Keratinocyte (primary cell): Measurements from ENCODE around the gene MYBPH. TPM values are rescaled to one million over a fixed set of nuclear protein-coding genes. Genes with fewer than 3 reads are reported as not detected.

Experiments
- DNase-seq: peaks from one replicate; pipeline ENCODE4 v3.0.0-alpha.2; 2011; ENCODE audit warnings: low read depth, missing footprints, low spot score
- FAIRE-seq: peaks from 2 replicates; lab custom pipeline; 2011; peaks lifted over from hg19 to GRCh38; lab: Jason Lieb, UNC
- H2AFZ ChIP-seq: 2 replicates; pipeline ENCODE4 v1.6.0; 2012; ENCODE audit warnings: low read length, control low read depth, inconsistent platforms; ENCODE audit not compliant: control insufficient read depth
- H3K27ac ChIP-seq: 2 replicates; pipeline ENCODE4 v1.5.1; 2011; ENCODE audit warnings: low read length; ENCODE audit not compliant: control insufficient read depth, insufficient read depth
- H3K27me3 ChIP-seq: 3 replicates; pipeline ENCODE4 v1.6.0; 2011; ENCODE audit warnings: low read length; ENCODE audit not compliant: control insufficient read depth, insufficient read depth; ENCODE audit errors: extremely low read depth
- H3K36me3 ChIP-seq, 2 experiments: 2 replicates in 1 of 2; 3 replicates in 1 of 2; pipeline ENCODE4 v1.5.1; 2011; ENCODE audit warnings: low read length in 2 of 2, mild to moderate bottlenecking in 1 of 2; ENCODE audit not compliant: control insufficient read depth in 2 of 2, insufficient read depth in 2 of 2; ENCODE audit errors: extremely low read depth in 1 of 2
- H3K4me1 ChIP-seq: 3 replicates; pipeline ENCODE4 v1.5.1; 2011; ENCODE audit warnings: low read length; ENCODE audit not compliant: control insufficient read depth, insufficient read depth; ENCODE audit errors: extremely low read depth
- H3K4me2 ChIP-seq: 3 replicates; pipeline ENCODE4 v1.6.0; 2011; ENCODE audit warnings: low read depth, low read length; ENCODE audit not compliant: control insufficient read depth, insufficient read depth; ENCODE audit errors: extremely low read depth
- H3K4me3 ChIP-seq, 3 experiments: fragments of 200-600 bp in 1 of 3; sonication (generic) in 1 of 3; 2 replicates in 2 of 3; 3 replicates in 1 of 3; pipeline ENCODE4 v1.5.1; 2011 to 2016; ENCODE audit warnings: low read length in 3 of 3, mild to moderate bottlenecking in 3 of 3, control low read depth in 2 of 3, inconsistent platforms in 1 of 3, low read depth in 1 of 3, mixed read lengths in 1 of 3, mixed run types in 1 of 3, moderate library complexity in 1 of 3; ENCODE audit not compliant: control insufficient read depth in 2 of 3, insufficient read depth in 2 of 3; ENCODE audit errors: extremely low read depth in 1 of 3
- H3K79me2 ChIP-seq: 2 replicates; pipeline ENCODE4 v1.6.0; 2012; ENCODE audit warnings: low read length; ENCODE audit not compliant: control insufficient read depth, insufficient read depth
- H3K9ac ChIP-seq: 3 replicates; pipeline ENCODE4 v1.6.0; 2011; ENCODE audit warnings: low read length; ENCODE audit not compliant: control insufficient read depth, insufficient read depth; ENCODE audit errors: extremely low read depth
- H3K9me1 ChIP-seq: 3 replicates; pipeline ENCODE4 v1.6.0; 2011; ENCODE audit warnings: low read length; ENCODE audit not compliant: control insufficient read depth, insufficient read depth; ENCODE audit errors: extremely low read depth
- H3K9me3 ChIP-seq: 2 replicates; pipeline ENCODE4 v1.5.1; 2012; ENCODE audit warnings: low read depth, low read length; ENCODE audit not compliant: control insufficient read depth
- H4K20me1 ChIP-seq: 3 replicates; pipeline ENCODE4 v1.6.0; 2011; ENCODE audit warnings: low read length; ENCODE audit not compliant: control insufficient read depth, insufficient read depth; ENCODE audit errors: extremely low read depth
- CTCF ChIP-seq, 3 experiments: IDR thresholded peaks in 1 of 3; conservative IDR thresholded peaks in 1 of 3; optimal IDR thresholded peaks in 1 of 3; 2 replicates in 2 of 3; 3 replicates in 1 of 3; pipeline versions ENCODE3 to v1.5.1; 2011; ENCODE audit warnings: low read length in 3 of 3, mild to moderate bottlenecking in 3 of 3, moderate library complexity in 2 of 3, control low read depth in 1 of 3, inconsistent platforms in 1 of 3; ENCODE audit not compliant: insufficient read depth in 2 of 3; ENCODE audit errors: extremely low read depth in 1 of 3
- EZH2 ChIP-seq: IDR thresholded peaks from one replicate; pipeline ENCODE4 v1.6.1; 2012; ENCODE audit warnings: inconsistent platforms, mild to moderate bottlenecking, low read length, moderate library complexity
- dilution Hi-C: fragments of 300-500 bp; cut with MboI; formaldehyde crosslinking; loops from one replicate; pipeline ENCODE4 v1.7.0; 2020; ENCODE audit warnings: low sequenced_read_pairs; ENCODE audit not compliant: extremely low pct_ligation_motif_present
- polyA plus RNA-seq, 5 experiments: library from polyadenylated mRNA; depleted of rRNA in 3 of 5; stranded (reverse) in 3 of 5; stranded (forward) in 1 of 5; unstranded in 1 of 5; fragments of >200 nt; gene quantifications; 1 replicate in 1 of 5; 2 replicates in 3 of 5; 3 replicates in 1 of 5; pipeline versions ENCODE4 v1.2.1 to v1.2.3, GENCODE V29; 2011 to 2012; ENCODE audit warnings: missing spikeins in 2 of 5, low read depth in 1 of 5, low replicate concordance in 1 of 5

MYBPH gene
- polyA plus RNA-seq, 1 donor (not counting 4 experiments of a cell fraction or from before 2014, with no cell fraction given), result not detected

- H2AFZ ChIP-seq, result no peak overlapping the region
- no peak overlapping the region for H3K4me2 ChIP-seq
- no peak overlapping the region for H3K9ac ChIP-seq
- peaks cover 7% of the 10 kb centered on the region for H3K27me3 ChIP-seq
- no peak overlapping the region for H3K27ac ChIP-seq
- dilution Hi-C loops, result no loop called here
- no peaks in the 10 kb centered on the region for H3K4me1 ChIP-seq
- no peaks in the 10 kb centered on the region for H4K20me1 ChIP-seq
- DNase-seq (no peak), FAIRE-seq (no peak)
- TF ChIP-seq CTCF (optimal IDR thresholded peaks at IDR 0.05 in 1 of 3, IDR thresholded peaks at IDR 0.05 in 1 of 3, conservative IDR thresholded peaks at IDR 0.05 in 1 of 3; ENCODE audit: extremely low read depth in 1 of 3, insufficient read depth in 2 of 3, low read length in 3 of 3) (no peak), EZH2 (no peak)
- no peak overlapping the region for H3K4me3 ChIP-seq
- no peaks in the 10 kb centered on the region for H3K36me3 ChIP-seq
- no peaks in the 10 kb centered on the region for H3K79me2 ChIP-seq
- no peaks in the 10 kb centered on the region for H3K9me3 ChIP-seq
- H3K9me1 ChIP-seq, result no peaks in the 10 kb centered on the region
Observed at GRCh38 chr1:203142124-203142523, 33.5 kb downstream of the MYBPH start.

GRCh38 chr1:203140743-203141520 lies 34.7 kb downstream of the MYBPH start:
- H3K27ac ChIP-seq, result no peak overlapping the region
- H3K9ac ChIP-seq, result no peak overlapping the region
- FAIRE-seq, result no peak
- H3K4me3 ChIP-seq, result no peak overlapping the region
- no peaks in the 10 kb centered on the region for H3K9me3 ChIP-seq
- TF ChIP-seq EZH2 (no peak), CTCF (optimal IDR thresholded peaks at IDR 0.05 in 1 of 3, IDR thresholded peaks at IDR 0.05 in 1 of 3, conservative IDR thresholded peaks at IDR 0.05 in 1 of 3; ENCODE audit: extremely low read depth in 1 of 3, insufficient read depth in 2 of 3, low read length in 3 of 3) (no peak)
- dilution Hi-C loops, result no loop called here
- no peaks in the 10 kb centered on the region for H3K36me3 ChIP-seq
- H3K4me2 ChIP-seq, result no peak overlapping the region
- peaks cover 10% of the 10 kb centered on the region for H3K27me3 ChIP-seq
- no peaks in the 10 kb centered on the region for H3K79me2 ChIP-seq
- no peak for DNase-seq
- peaks cover 3% of the 10 kb centered on the region for H3K4me1 ChIP-seq
- H2AFZ ChIP-seq, result no peak overlapping the region
- no peaks in the 10 kb centered on the region for H3K9me1 ChIP-seq
- no peaks in the 10 kb centered on the region for H4K20me1 ChIP-seq
